Right ventricle myocardium superior (tissue), 1 donor: Measurements from ENCODE around the gene EIF2AK3. TPM values are rescaled to one million over a fixed set of nuclear protein-coding genes. Genes with fewer than 3 reads are reported as not detected.
"Not testable (repeated sequence)": the region's sequence is repeated elsewhere in the genome, so short reads cannot be mapped to it uniquely, and the experiment has no call there.

Experiments
- ATAC-seq: fragments of 200-7000 bp; cut with Tn5 transposase; one replicate; pipeline ENCODE4 v1.9.1; 2020; ENCODE audit warnings: mild to moderate bottlenecking; ENCODE audit not compliant: poor library complexity
- DNase-seq: peaks from one replicate; pipeline ENCODE4 v3.0.0-alpha.2; 2020
- intact Hi-C: fragments of 100-400 bp; cut with DNase I; formaldehyde crosslinking; loops from one replicate; pipeline ENCODE4 v1.11.2; 2022
- total RNA-seq: library from RNA; stranded (reverse); fragmentation: NEBNext Ultra II Directional; extraction: Animal tissue kit (Norgen Biotek cat#: 25700); gene quantifications from one replicate; pipeline ENCODE4 v1.2.1, GENCODE V29; 2021
- donor health status: DM: no; HTN: yes; CAD: no; lungs with severe emphysema.

Gene EIF2AK3
- total RNA-seq, 1 donor from 2014 or later = 4.7 TPM

GRCh38 chr2:88561646-88562388 is 65.4 kb downstream of the EIF2AK3 start:
- ATAC-seq (no peak), DNase-seq (no peak)
- intact Hi-C loops = no loop called here

- intact Hi-C loops = no loop called here
- ATAC-seq (no peak), DNase-seq (no peak)
Measured at GRCh38 chr2:88560619-88561307, 66.5 kb downstream of the EIF2AK3 start.

GRCh38 chr2:88557290-88557689 is 70.0 kb downstream of the EIF2AK3 start:
- ATAC-seq (no peak), DNase-seq (no peak)
- intact Hi-C loops = no loop called here

GRCh38 chr2:88556026-88556425 is 71.2 kb downstream of the EIF2AK3 start:
- DNase-seq = no peak
- no peak for ATAC-seq
- intact Hi-C loops = no loop called here

GRCh38 chr2:88554189-88554588 is 73.1 kb downstream of the EIF2AK3 start:
- no peak for DNase-seq
- ATAC-seq = no peak
- intact Hi-C loops = no loop called here

- intact Hi-C loops = no loop called here
- ATAC-seq (no peak), DNase-seq (no peak)
Measured at GRCh38 chr2:88549616-88550292, 77.5 kb downstream of the EIF2AK3 start.

GRCh38 chr2:88546291-88546690 is 81.0 kb downstream of the EIF2AK3 start:
- intact Hi-C loops, DNase-seq, ATAC-seq: not testable (repeated sequence)

GRCh38 chr2:88545118-88545517 is 82.1 kb downstream of the EIF2AK3 start:
- DNase-seq (no peak), ATAC-seq (no peak)
- intact Hi-C loops = no loop called here

- intact Hi-C loops = no loop called here
- DNase-seq (no peak), ATAC-seq (no peak)
Measured at GRCh38 chr2:88543541-88544057, 83.7 kb downstream of the EIF2AK3 start.

- ATAC-seq (no peak), DNase-seq (no peak)
- intact Hi-C loops = no loop called here
Measured at GRCh38 chr2:88542668-88543067, 84.6 kb downstream of the EIF2AK3 start.

GRCh38 chr2:88540346-88540745 is 86.9 kb downstream of the EIF2AK3 start:
- ATAC-seq (no peak), DNase-seq (no peak)
- intact Hi-C loops = no loop called here

- intact Hi-C loops = no loop called here
- no peak for ATAC-seq
- DNase-seq = no peak
Measured at GRCh38 chr2:88538362-88538917, 88.8 kb downstream of the EIF2AK3 start.

- intact Hi-C loops = no loop called here
- no peak for ATAC-seq
- DNase-seq = no peak
Measured at GRCh38 chr2:88537640-88538039, 89.6 kb downstream of the EIF2AK3 start.

- DNase-seq (no peak), ATAC-seq (no peak)
- intact Hi-C loops = no loop called here
Measured at GRCh38 chr2:88530081-88530480, 97.2 kb downstream of the EIF2AK3 start.

- ATAC-seq = no peak
- intact Hi-C loops = no loop called here
- no peak for DNase-seq
Measured at GRCh38 chr2:88521445-88522073, 105.7 kb downstream of the EIF2AK3 start.

GRCh38 chr2:88517759-88518201 is 109.5 kb downstream of the EIF2AK3 start:
- DNase-seq = no peak
- no peak for ATAC-seq
- intact Hi-C loops = no loop called here
